ENCODE measurements around the gene GK. TPM values are rescaled to one million over a fixed set of nuclear protein-coding genes. Genes with fewer than 3 reads are reported as not detected.

The GK gene
- total and polyA plus RNA-seq, 9 of the 15 experiments (the other 6 are each of a cell fraction or from before 2014, with no cell fraction given): 8.0 to 15.7 (median 12.4) TPM

- TF ChIP-seq ZHX1 (conservative IDR thresholded peaks at IDR 0.05; ENCODE audit: low read length): no peak
- no peak for TF ChIP-seq RHOXF2B (CRISPR knock-in tag; conservative IDR thresholded peaks at IDR 0.05)
- TF ChIP-seq MTA1 (IDR thresholded peaks at IDR 0.05; ENCODE audit: borderline replicate concordance): no peak
- TF ChIP-seq ZBTB12 (CRISPR knock-in tag; IDR thresholded peaks at IDR 0.05): no peak
- no peak for TF ChIP-seq TCFL5 (CRISPR knock-in tag; conservative IDR thresholded peaks at IDR 0.05)
- TF ChIP-seq CTBP1 (IDR thresholded peaks at IDR 0.05; ENCODE audit: borderline replicate concordance): no peak
- TF ChIP-seq DMBX1 (CRISPR knock-in tag; IDR thresholded peaks at IDR 0.05; ENCODE audit: borderline replicate concordance): no peak
- TF ChIP-seq CCNT2 (IDR thresholded peaks at IDR 0.05; ENCODE audit: borderline replicate concordance, extremely low read depth, insufficient read length, low read depth, low read length): no peak
- no peak for TF ChIP-seq FOXM1 (IDR thresholded peaks at IDR 0.05; ENCODE audit: low read depth)
- no peak for TF ChIP-seq FOXM1 (CRISPR knock-in tag; IDR thresholded peaks at IDR 0.05; ENCODE audit: low read depth)
- TF ChIP-seq NBN (IDR thresholded peaks at IDR 0.05; ENCODE audit: low read depth): no peak
- no peak for TF ChIP-seq TAF7 (tag; IDR thresholded peaks at IDR 0.05)
- peak in 1 of 2 experiments; percentile 34; a peak in 1 of 4 replicates for TF ChIP-seq RCOR1 (IDR thresholded peaks at IDR 0.05; ENCODE audit: borderline replicate concordance in 1 of 2, low read depth in 2 of 2, low read length in 2 of 2)
- TF ChIP-seq ZNF445 (CRISPR knock-in tag; IDR thresholded peaks at IDR 0.05; ENCODE audit: low read depth): no peak
- TF ChIP-seq HES1 (IDR thresholded peaks at IDR 0.05; ENCODE audit: low read depth): no peak
- TF ChIP-seq MIER1 (IDR thresholded peaks at IDR 0.05; ENCODE audit: low read depth): no peak
- no peak for TF ChIP-seq ATF3 (IDR thresholded peaks at IDR 0.05)
- no peak for TF ChIP-seq ATF3 (CRISPR knock-in tag; conservative IDR thresholded peaks at IDR 0.05)
- TF ChIP-seq TFAM (CRISPR knock-in tag; conservative IDR thresholded peaks at IDR 0.05): no peak
- peak; percentile 24 for TF ChIP-seq MEIS2 (IDR thresholded peaks at IDR 0.05; ENCODE audit: partially characterized antibody)
- no peak for TF ChIP-seq ZNF232 (CRISPR knock-in tag; IDR thresholded peaks at IDR 0.05)
- TF ChIP-seq ZNF586 (CRISPR knock-in tag; conservative IDR thresholded peaks at IDR 0.05): no peak
- no peak for TF ChIP-seq CHAMP1 (IDR thresholded peaks at IDR 0.05)
These were observed 27.4 kb downstream of the GK start (continued) for GRCh38 chrX:30680618-30681017.

Data from K562 (cell line).